HG03571 (cell line): ENCODE results near the gene TSPOAP1.

Experiments used
- ATAC-seq: cut with Tn5 transposase; IDR thresholded peaks from one replicate; pipeline ENCODE4 v1.9.1; 2021; ENCODE audit not compliant: unreplicated experiment

TSPOAP1 gene

DNA sequence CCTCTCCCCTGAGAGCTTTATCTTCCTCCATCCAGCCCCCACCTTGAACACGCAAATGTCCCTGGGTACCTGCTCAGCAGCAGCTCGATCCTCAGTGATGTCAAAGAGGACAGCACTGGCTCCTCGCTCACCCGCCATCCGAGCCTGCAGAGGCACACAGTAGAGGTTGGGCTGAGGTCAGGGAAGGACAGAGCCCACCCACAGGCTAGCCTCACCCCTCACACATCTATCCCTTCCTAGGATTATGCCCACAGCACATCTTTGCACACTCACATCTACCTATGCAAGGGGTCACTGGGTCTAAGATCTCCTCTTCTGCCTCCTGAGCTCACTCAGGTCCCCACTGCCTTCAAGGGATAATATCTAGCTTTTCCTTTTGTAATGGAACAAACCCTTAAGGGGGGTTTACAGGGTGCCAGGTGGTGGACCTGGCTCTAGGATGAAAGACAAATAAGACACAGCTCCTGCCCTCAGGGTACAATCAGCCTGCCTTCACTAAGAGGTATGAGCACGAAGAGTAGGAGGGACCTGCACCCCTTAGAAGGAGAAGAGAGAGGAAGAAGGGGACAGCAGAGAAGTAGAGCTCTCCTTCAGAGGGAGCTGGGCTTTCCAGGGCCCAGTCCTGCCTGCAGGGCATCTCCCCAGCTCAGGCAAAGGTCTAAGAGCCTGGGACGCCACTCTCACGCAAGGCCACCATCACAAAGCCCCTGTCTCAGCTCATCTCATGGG lies 35.0 kb upstream of the TSPOAP1 start:
- ATAC-seq = no peak

DNA sequence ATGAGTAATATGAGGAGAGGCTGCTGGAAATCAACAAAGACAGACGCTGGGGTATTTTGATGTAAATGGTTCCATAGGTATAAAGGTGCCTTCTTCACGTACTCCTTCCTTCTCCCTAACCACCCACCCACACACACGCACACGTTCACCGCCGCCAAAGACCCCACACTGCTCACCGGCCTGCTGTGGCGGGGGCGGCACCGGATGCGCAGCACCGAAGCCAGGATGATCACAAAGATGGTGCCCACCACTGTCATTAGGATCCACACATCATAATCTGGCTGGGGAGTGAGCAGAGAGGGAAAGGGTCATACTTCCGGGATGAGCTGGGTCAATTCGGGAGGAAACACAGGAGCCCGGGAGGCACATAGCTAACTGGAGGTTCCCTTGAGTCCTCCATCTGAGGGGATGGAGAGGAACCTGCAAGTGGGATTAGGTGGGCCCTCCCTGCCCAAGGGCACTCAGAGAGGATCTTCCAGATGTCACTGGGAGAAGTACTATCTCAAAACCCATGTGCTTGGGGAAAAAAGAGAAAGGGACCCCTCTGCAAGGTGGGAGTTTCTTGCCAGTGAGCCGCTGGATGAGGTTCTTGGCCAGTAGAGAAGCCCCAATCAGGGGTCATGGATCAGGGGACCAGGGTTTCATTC lies 33.9 kb upstream of the TSPOAP1 start:
- ATAC-seq = no peak

DNA sequence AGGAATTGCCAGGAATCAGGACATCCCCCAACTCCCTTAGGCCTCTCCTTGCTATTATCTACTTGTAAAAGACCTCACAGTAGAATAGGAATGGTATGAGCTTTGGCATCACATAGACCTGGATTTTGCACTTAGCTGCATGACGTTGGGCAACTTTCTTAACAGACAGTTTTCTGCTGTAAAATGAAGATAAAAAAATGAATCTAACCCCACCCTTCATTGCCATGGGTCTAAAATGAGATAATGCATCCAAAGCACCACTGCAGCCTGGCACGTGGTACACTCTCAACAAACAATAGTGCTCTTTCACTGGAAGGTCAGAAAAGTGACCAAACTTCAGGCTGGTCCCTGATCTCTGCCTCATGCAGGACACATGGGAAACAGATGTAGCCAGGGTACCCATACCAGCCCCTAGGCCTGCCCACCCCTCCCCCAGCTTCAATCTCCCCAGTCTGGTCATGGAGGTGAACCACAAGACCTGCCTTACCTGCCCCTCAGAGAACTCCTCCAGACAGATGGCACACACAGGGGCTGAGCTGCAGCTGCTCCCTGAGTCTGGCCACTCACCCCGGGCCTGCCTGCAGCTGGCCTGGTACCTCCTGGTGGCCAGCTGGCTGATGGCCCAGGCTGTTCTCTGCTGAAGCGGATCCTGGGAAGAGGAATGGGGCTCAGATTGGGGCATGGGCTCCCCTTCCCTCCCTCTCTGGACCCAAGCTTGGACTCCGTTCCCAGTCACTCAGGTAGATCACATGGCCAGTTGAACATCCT lies 31.9 kb upstream of the TSPOAP1 start:
- ATAC-seq = no peak

GRCh38 chr17:58358408-58359172 lies 30.0 kb upstream of the TSPOAP1 start:
- ATAC-seq = no peak

DNA sequence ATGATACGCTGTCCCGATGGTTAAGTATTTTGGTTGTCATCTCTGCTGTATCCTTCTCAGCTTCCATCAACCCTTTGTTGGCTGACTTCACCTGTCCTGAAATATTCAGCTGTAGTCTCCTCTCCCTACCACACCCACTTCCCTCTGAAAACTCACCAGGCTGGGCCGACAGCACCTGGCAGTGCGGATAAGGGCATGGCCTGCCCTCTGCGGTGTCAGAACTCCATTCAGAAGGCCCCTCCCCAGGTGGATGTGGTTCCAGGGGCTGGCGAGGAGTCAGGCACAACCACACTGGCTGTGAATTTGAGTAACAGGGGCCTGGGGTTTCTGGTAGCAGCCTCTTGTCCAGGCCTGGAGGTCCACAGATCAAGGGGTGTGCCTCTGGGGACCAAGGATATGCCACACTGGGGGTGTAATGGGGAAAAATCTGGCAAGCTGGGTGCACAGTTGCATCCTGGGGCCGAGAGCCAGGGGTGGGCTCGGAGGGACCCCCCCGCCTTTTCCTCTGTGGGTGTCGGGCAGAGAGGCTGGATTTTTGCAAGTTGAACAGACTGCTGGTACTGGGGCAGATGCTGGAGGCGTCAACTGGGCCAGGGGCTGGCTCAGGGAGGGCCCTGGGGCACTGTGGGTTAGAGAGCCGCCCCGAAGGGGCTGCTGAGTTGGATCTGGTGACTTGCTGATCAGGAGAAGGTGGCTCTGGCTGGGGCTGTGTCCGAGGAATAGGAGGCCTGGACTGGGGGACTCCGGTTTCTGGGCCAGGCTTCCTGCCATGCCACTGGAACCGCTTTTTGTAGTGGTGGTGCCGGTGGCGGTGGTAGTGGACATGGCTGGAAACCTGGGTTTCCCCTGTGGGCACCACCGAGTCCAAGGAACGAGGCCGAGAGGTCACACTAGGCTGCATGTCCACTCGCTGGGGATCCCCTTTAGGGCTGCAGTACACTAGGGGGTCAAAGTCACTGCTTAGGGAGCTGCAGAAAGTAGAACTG lies 29.0 kb upstream of the TSPOAP1 start:
- ATAC-seq = no peak

- ATAC-seq = no peak
These were observed 27.6 kb upstream of the TSPOAP1 start for GRCh38 chr17:58356231-58356630.

DNA sequence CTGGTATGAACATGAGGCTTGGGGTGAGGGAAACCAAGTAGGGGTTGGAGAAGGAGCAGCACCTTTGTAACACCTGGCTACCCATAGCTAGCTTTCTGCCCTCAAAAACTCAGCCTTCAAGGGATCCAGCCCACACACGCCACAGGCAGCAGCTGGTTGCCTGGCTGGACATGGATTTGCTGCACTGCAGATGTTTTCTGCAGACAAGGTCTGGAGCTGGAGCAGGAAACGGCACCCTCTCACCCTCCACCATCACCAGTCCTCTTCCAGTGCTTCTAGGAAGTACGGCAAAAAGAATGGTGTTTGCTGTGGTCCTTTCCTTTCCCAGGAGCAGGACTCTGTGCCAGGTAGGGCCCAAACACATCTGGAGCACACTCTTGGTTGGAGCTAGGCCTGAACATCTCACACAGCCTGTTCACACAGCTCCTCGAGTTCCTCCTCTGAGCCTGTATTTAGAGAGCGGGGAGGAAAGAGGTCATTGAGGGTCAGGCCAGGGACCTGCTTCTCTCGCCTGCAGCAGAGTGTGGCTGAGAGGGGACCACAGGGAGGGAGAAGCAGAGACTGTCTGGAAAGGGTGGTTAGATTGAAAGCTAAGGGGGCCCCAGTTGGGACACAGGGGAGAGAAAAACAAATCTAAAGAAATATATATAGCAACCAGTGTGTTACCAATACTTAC lies 26.1 kb upstream of the TSPOAP1 start:
- ATAC-seq = no peak

DNA sequence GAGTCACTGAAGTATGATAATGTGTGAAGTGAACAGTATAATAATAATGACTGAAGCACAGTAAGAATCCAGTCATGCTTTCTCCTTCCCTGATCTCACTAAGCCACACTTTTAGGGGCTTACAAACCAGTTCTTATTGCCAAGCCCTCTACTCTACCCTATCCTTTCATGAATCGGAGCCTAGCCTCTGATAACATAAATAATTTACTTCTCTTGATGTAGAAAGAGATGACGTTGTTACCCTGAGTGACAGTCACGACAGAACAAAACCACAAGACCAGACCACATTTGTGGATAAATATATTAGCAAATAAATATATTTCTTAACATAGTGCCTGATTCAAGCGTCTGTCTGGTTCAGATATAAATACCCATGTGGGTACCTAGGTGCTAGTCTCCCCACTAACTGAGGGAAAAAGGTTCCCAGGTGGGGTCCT lies 24.8 kb upstream of the TSPOAP1 start:
- no peak for ATAC-seq

GRCh38 chr17:58352596-58353388 lies 24.2 kb upstream of the TSPOAP1 start:
- no peak for ATAC-seq

DNA sequence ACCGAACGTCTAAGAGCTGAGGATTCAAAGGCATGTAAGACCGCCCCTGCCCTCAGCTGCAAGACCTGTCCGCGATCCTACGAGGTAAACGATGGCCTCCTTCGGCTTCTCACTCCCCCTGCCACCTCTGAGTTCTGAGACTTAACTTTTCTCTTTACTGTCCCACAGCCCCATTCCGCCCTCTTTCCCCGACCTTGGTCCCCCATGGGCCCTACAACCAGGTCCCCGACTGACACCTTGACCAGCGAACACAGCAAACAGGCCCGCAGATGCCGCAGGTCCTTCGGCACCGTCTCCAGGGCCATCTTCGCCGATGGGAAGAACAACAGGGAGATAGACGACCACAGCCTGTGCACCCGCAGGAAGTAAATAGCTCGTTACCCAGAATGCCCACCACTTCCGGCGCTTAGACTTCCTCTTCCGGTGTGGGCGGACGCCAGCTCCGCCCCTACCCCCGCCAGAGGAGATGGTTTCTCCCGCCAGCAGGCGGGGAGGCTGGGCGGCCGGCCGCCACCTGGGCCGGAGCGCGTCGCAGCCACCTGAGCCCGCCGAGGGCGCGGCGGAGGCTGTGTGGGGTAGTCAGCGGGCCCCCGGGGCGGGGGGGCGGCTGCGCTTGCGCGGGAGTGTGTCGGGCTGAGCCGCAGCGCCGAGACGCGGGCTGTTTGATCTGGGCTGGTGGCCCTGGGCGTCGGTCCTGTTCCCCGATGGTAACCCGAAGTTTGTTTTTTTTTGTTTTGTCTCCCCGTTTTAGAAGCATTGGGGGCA lies 23.4 kb upstream of the TSPOAP1 start, which contains the start of gene SUPT4H1:
SUPT4H1 (minus strand) TSS at position 371 of the 765 bp plus-strand sequence; CDS start at position 305, 66 bp downstream.
- peak; percentile 71 for ATAC-seq

GRCh38 chr17:58351182-58351581 lies 22.6 kb upstream of the TSPOAP1 start:
- no peak for ATAC-seq

GRCh38 chr17:58348038-58348437 lies 19.4 kb upstream of the TSPOAP1 start:
- no peak for ATAC-seq

DNA sequence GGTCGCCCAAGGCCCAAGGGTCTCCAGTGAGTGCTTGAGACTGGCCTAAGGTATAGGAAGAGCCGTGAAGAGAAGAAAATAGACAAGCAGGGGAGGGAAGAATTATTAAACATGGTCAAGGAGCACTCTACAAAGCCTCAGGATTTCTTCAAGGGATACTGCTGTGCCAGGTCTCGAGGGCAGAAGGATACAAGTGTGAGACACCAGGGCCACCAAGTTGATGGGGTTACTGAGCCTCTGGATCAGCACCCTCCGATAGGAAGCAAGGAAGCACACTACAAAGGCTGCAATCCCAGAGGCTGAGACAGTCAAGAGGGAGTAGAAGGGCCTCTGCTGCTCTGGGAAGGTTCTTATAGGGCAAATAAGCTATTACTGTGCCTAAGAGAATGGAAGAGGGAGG lies 16.9 kb upstream of the TSPOAP1 start:
- ATAC-seq = no peak

GRCh38 chr17:58344791-58345157 lies 16.2 kb upstream of the TSPOAP1 start:
- ATAC-seq = peak; percentile 40

DNA sequence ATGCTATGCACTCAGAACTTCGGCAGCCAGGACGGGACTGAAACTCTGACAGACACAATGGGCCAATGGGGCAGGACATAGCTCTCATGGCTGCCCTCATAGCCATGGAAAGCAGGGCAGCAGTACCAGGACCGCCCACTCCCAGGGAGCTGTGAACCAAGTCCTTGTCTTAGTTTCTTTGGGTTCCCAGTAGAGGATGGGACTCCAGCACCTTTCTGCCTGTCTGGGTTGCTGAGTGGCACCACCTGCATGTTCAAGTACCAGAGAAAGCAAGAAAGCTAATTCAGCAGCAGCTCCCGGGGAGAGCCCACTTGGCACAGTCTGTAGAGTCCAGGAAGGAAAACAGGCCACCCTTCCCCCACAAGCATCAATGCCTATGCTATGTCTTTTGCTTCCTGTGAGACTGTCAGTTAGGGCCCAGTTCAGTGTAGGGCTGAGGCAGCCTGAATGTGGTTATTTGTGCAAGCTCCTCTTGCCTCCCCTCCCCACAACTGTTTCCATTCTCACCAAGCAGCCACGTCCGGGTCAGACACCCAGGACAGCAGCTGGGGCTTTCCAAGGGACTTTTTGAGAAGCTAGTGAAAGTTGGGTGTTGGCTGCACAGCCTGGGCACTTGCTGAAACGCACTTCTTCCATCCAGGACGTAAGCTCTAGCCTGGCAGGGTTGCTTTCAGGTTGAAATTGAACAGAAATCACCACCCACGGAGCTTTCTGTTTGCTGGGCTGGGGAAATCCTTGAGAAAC lies 15.6 kb upstream of the TSPOAP1 start:
- peak; percentile 79 for ATAC-seq

DNA sequence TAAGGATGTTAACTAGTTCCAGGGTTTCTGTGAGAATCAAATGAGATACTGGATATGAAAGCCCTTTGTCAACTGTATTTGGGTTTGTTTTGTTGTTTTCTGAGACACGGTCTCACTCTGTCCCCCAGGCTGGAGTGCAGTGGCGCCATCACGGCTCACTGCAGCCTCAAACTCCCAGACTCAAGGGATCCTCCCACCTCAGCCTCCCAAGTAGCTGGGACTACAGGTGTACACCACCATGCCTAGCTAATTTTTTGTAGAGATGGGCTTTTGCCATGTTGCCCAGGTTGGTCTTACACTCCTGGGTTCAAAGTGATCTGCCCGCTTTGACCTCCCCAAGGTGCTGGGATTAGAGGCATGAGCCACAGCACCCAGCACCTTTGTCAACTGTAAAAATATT lies 14.5 kb upstream of the TSPOAP1 start:
- no peak for ATAC-seq

- ATAC-seq = no peak
These were observed 13.4 kb upstream of the TSPOAP1 start for GRCh38 chr17:58341861-58342475.
